ENCODE data around the gene NLE1.
A peak's percentile ranks its signal among the peaks of the same experiment; 100 is the strongest.

Gene NLE1

DNA sequence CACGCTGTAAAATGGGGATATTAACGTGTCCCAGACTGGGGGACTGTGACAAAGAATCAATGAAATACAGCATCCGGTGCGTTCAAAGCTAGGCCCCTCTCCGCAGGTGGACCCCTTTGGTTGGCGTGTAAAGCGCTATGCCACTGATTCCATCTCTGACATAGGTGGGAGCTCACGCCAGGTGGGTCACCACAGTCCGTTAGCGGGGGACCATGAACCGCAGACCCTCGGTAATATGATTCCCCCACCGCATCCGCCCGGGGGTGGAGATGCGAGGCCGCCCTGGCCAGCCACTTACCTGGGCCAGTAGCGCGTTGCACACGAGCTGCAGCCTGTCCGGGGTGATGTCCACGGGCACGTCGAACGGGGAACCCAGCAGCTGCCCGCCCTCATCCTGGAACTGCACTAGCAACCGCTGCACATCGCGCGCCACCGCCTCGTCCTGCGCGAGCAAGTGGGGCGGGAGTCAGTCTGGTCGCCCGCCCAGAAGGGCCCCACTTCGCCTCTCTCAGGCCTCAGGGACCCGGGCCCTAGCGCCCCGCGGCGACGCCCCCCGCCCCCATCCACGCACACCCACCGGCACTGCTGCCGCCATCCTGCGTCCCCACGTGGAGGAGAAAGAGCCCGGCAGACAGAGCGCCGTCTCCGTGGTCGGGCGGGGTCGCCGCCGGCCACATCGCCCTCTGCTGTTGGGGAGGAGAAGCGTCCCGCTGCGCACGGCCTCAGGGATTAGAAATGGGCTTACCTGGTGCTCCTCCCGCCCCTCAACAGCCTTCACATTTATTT lies at the start of gene NLE1:
NLE1 (minus strand) TSS at position 623 of the 786 bp plus-strand sequence; CDS start at position 595, 28 bp downstream.
- DNase-seq (ENCODE audit: low read depth): peak; percentile 79
- TF ChIP-seq, protein P1, sequence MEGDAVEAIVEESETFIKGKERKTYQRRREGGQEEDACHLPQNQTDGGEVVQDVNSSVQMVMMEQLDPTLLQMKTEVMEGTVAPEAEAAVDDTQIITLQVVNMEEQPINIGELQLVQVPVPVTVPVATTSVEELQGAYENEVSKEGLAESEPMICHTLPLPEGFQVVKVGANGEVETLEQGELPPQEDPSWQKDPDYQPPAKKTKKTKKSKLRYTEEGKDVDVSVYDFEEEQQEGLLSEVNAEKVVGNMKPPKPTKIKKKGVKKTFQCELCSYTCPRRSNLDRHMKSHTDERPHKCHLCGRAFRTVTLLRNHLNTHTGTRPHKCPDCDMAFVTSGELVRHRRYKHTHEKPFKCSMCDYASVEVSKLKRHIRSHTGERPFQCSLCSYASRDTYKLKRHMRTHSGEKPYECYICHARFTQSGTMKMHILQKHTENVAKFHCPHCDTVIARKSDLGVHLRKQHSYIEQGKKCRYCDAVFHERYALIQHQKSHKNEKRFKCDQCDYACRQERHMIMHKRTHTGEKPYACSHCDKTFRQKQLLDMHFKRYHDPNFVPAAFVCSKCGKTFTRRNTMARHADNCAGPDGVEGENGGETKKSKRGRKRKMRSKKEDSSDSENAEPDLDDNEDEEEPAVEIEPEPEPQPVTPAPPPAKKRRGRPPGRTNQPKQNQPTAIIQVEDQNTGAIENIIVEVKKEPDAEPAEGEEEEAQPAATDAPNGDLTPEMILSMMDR (conservative IDR thresholded peaks at IDR 0.05; ENCODE audit: control insufficient read depth, insufficient read depth, low read depth, low read length): peak; percentile 77
- peak within 1 kb of the TSS; percentile 94 for H3K4me3 ChIP-seq (ENCODE audit: control insufficient read depth, low read depth, low read length)

DNA sequence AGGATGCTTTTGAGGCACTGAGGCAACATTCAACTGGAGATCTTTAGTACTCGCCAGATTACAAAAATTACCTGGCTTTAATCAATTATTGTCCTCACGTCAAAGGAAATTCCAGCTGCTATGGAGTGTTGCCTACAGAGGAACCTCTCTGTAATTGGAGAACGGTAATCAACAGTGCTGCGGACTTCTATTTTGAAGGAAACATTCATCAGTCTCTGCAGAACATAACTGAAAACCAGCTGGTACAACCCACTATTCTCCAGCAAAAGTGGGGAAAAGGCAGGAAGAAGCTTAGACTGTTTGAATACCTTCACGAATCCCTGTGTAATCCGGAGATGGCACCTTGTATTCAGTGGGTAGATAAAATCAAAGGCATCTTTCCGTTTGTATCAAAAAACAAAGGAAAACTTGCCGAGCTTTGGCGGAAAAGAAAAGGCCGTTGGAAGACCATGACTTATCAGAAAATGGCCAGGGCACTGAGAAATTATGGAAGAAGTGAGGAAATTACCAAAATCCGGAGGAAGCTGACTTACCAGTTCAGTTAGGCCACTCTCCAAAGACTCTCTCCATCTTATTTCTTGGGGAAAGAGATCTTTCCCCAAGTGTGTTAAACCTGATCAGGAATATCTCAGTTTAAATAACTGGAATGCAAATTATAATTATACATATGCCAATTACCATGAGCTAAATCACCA lies 49.0 kb upstream of the NLE1 start:
- TF ChIP-seq, protein P1 (conservative IDR thresholded peaks at IDR 0.05; ENCODE audit: control insufficient read depth, insufficient read depth, low read depth, low read length): no peak
- no peak for DNase-seq (ENCODE audit: low read depth)
- H3K4me3 ChIP-seq (ENCODE audit: control insufficient read depth, low read depth, low read length): no peak overlapping the region

DNA sequence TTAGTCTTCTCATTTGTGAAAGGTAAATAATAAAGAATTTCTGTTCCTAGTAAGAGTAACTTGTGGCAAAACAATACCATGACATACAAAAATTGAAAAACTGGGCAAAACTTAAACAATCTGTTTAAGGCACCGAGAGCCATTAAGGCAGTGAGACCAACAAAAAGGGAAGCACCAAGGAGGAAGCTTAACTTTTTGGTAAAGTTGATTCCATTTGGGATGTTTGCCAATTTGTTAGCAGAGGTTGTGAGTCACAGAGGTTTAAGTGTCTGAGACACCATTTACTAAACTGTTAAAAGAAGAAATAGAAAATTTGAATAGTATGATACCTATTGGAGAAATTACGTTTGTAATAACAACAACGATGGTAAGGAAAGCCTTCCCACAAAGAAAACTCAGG lies 47.2 kb upstream of the NLE1 start:
- H3K4me3 ChIP-seq (ENCODE audit: control insufficient read depth, low read depth, low read length): no peak overlapping the region
- peak; percentile 45 for DNase-seq (ENCODE audit: low read depth)
- TF ChIP-seq, protein P1 (conservative IDR thresholded peaks at IDR 0.05; ENCODE audit: control insufficient read depth, insufficient read depth, low read depth, low read length): no peak

DNA sequence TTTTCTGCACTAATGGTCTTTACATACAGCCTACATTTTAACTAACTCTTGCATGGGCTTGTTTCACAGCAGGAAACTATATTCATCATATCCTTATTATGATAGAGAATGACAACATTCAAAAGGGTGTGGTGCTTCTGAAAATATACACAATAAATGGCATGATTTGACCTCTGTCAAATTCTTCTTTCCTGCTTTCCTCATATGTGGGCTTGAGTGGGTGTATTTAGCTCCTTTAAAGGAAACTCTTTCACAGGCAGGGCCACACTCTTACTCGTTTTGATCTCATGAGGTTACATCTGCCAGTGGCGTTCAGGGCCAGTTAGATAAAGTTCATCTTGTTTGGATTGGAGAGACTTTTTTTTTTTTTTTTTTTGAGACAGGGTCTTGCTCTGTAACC lies 46.0 kb upstream of the NLE1 start:
- no peak overlapping the region for H3K4me3 ChIP-seq (ENCODE audit: control insufficient read depth, low read depth, low read length)
- TF ChIP-seq, protein P1 (conservative IDR thresholded peaks at IDR 0.05; ENCODE audit: control insufficient read depth, insufficient read depth, low read depth, low read length): no peak
- DNase-seq (ENCODE audit: low read depth): no peak

DNA sequence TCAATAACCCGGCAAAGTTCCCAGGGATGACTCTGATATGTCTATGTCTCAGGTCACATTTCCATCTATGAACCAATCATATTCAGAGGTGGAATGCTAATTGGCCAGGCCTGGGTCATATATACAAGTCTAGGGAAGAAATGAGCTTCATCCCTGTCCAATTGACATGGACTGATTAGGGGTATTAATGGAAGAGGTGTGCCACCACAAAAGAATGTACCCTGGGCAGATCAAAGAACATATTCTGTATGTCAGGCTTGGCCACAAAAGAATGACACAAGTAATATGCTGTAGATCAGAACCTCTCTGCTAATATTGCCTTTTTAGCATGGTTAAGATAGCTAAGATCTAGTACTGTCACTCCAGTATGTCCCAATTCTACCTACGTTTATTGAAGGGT lies 45.4 kb upstream of the NLE1 start:
- TF ChIP-seq, protein P1 (conservative IDR thresholded peaks at IDR 0.05; ENCODE audit: control insufficient read depth, insufficient read depth, low read depth, low read length): no peak
- H3K4me3 ChIP-seq (ENCODE audit: control insufficient read depth, low read depth, low read length): no peak overlapping the region
- DNase-seq (ENCODE audit: low read depth): no peak

DNA sequence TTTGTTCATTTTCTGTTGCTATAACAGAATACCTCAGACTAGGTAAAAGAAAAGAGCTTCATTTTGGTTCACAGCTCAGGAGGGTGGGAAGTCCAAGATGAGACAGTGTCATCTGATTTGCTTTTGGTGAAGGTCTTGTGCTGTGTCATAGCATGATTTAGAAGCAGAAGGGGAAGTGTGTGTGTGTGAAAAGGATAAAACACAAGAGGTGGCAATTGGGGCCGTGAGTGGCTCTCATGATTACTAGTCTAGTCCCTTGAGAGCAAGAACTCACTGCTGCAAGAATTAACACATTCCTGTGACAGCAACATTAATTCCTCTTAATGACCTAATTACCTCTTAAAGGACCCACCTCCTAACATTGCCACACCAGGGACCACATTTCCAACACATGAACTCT lies 43.7 kb upstream of the NLE1 start:
- TF ChIP-seq, protein P1 (conservative IDR thresholded peaks at IDR 0.05; ENCODE audit: control insufficient read depth, insufficient read depth, low read depth, low read length): no peak
- DNase-seq (ENCODE audit: low read depth): no peak
- H3K4me3 ChIP-seq (ENCODE audit: control insufficient read depth, low read depth, low read length): no peak overlapping the region

Data from fibroblast of mammary gland (primary cell).